ENCODE measurements around the gene NDUFAF3.

DNA sequence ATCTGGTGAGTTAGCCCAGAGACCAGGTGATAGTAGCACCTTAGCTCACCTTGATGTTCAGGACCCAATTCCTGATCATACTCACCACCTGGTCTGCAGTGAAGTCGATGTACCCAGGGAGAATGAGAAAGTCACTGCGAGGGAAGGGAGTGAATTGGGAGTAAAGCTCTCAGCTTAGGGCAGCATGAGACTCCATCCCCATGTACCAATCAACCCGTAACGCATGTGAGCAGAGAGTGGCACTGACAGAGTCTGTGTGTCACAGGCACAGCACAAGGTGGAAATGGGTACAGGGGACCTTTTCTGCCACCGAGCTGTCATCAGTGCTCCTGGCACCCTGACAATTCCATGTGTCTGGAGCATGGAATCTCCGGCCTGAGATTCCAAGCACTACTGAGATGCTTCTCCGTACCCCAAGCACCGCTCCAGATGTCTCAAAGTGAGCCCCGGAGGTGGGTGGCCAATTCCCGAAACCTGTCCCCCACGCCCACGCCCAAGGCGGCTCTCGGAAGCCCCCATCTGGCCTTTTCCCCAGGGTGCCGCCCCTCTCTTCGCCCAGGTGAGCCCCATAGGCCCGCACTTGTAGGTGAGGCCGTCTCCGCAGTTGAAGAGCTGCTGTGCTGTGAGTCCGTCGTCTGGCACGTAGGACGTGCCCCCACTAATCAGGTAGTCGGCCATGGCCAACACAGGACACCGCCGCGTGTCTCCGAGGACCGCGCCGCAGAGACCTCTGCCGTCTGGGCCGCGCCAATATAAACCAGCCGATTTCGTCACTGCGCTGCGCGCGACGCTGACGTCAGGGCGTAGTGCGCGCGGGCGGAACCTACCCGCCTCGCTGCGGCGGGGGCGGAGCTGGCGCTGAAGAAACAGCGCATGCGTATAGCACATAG is 7.0 kb downstream of the NDUFAF3 start, which contains the start of gene IMPDH2:
- peak in 3 of 4 experiments; percentile 28 to 46 (median 28) for TF ChIP-seq CTCF (IDR thresholded peaks at IDR 0.05)
- peak; percentile 87 to 99 for TF ChIP-seq POLR2A (IDR thresholded peaks at IDR 0.05)
